WERI-Rb-1 (cell line): Measurements from ENCODE around the gene PUM1.

Source experiments
- DNase-seq: peaks from one replicate; pipeline ENCODE4 v3.0.0-alpha.2; 2020
- H3K27ac ChIP-seq: fragments of 250-450 bp; sonication (Bioruptor Pico); 2 replicates; pipeline ENCODE4 v1.5.1; 2020; ENCODE audit warnings: mild to moderate bottlenecking, moderate library complexity
- H3K27me3 ChIP-seq: fragments of 250-450 bp; sonication (Bioruptor Pico); 2 replicates; pipeline ENCODE4 v1.5.1; 2021; ENCODE audit warnings: mild to moderate bottlenecking, low read depth, moderate library complexity; ENCODE audit not compliant: insufficient read depth, severe bottlenecking
- H3K36me3 ChIP-seq: fragments of 250-450 bp; sonication (Bioruptor Pico); 2 replicates; pipeline ENCODE4 v1.5.1; 2020; ENCODE audit warnings: mild to moderate bottlenecking, moderate library complexity
- H3K4me3 ChIP-seq: 2 replicates; pipeline ENCODE4 v1.5.1; 2011; ENCODE audit warnings: low read depth, mild to moderate bottlenecking, control low read depth, low read length
- H3K9me3 ChIP-seq: fragments of 250-450 bp; sonication (Bioruptor Pico); 2 replicates; pipeline ENCODE4 v1.5.1; 2021; ENCODE audit warnings: mild to moderate bottlenecking, moderate library complexity; ENCODE audit not compliant: severe bottlenecking
- TF ChIP-seq, protein P1 (sequence below): IDR thresholded peaks from 2 replicates; pipeline ENCODE4 v1.5.1; 2011; ENCODE audit warnings: low read depth, mild to moderate bottlenecking, control low read depth, inconsistent platforms, low read length

Gene PUM1

GRCh38 chr1:31105646-31106045 is 40.1 kb upstream of the PUM1 start:
- no peak for DNase-seq
- Histone ChIP-seq H3K9me3 (no peaks in the 10 kb centered on the region), H3K27ac (no peak overlapping the region), H3K36me3 (no peaks in the 10 kb centered on the region), H3K4me3 (no peak overlapping the region), H3K27me3 (no peaks in the 10 kb centered on the region)
- TF ChIP-seq, protein P1, sequence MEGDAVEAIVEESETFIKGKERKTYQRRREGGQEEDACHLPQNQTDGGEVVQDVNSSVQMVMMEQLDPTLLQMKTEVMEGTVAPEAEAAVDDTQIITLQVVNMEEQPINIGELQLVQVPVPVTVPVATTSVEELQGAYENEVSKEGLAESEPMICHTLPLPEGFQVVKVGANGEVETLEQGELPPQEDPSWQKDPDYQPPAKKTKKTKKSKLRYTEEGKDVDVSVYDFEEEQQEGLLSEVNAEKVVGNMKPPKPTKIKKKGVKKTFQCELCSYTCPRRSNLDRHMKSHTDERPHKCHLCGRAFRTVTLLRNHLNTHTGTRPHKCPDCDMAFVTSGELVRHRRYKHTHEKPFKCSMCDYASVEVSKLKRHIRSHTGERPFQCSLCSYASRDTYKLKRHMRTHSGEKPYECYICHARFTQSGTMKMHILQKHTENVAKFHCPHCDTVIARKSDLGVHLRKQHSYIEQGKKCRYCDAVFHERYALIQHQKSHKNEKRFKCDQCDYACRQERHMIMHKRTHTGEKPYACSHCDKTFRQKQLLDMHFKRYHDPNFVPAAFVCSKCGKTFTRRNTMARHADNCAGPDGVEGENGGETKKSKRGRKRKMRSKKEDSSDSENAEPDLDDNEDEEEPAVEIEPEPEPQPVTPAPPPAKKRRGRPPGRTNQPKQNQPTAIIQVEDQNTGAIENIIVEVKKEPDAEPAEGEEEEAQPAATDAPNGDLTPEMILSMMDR = no peak

DNA sequence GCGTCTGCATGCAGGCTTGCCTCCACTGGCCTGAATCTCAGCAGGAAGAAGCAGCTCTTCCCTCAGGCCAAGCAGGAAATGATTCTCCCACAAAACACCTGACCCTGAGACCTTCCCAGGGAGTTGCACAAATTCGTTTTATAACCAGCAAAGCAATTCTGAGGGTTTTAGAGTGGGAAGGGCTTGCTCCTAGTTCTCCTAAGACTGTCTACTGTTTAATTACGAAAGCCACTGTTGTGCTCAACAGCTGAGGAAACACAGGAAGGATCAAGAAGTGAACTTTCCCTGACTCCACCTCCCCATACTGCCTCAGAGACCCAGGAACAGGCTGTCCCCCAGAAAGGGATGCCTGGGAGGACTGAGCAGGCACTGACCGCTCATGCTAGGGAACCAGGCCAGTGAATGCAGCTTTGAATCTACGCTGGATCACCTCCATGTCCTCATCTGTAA is 37.0 kb upstream of the PUM1 start:
- Histone ChIP-seq H3K4me3 (no peak overlapping the region), H3K36me3 (no peaks in the 10 kb centered on the region), H3K27me3 (no peaks in the 10 kb centered on the region), H3K9me3 (no peaks in the 10 kb centered on the region), H3K27ac (no peak overlapping the region)
- no peak for DNase-seq
- TF ChIP-seq, protein P1 = no peak

DNA sequence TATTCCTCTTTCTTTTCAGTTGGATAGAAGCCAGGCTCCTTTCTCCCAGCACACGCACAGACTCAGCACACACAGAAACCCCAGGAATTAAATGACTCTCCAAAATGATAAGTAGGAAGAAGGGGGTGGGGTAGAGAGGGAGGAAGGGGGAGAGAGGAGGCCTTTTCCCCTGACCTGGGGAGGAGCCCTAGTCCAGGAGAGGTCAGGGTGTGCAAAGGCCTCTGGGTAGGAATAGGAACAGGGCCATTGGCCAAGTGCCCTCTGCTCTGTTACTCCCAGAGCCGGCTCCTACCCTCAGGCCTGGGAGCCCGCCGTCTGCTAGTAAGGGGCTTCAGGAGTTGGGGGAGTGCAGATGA is 35.6 kb upstream of the PUM1 start:
- Histone ChIP-seq H3K27ac (no peak overlapping the region), H3K27me3 (no peaks in the 10 kb centered on the region)
- DNase-seq = no peak

GRCh38 chr1:31099293-31100032 is 33.9 kb upstream of the PUM1 start:
- H3K27ac ChIP-seq = no peak overlapping the region

More for the DNA sequence above, 35.6 kb upstream of the PUM1 start:
- Histone ChIP-seq H3K36me3 (no peaks in the 10 kb centered on the region), H3K4me3 (no peak overlapping the region), H3K9me3 (no peaks in the 10 kb centered on the region)
- TF ChIP-seq, protein P1 = no peak

DNA sequence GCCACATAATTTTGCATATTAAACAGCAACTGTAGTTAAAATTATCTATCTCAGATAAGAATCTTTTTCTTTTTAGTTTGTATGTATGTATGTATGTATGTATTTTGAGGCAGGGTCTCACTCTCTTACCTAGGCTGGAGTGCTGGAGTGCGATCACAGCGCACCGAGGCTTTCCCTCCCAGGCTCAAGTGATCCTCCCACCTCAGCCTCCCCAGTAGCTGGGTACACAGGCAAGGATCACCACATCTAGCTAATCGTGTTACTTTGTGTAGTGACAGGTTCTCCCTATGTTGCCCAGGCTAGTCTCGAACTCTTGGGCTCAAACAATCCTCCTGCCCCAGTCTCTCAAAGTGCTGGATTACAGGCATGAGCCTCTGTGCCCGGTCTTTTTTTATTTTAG is 30.5 kb upstream of the PUM1 start:
- DNase-seq = no peak
- Histone ChIP-seq H3K9me3 (no peaks in the 10 kb centered on the region), H3K27ac (no peak overlapping the region), H3K4me3 (no peak overlapping the region), H3K27me3 (no peaks in the 10 kb centered on the region), H3K36me3 (no peaks in the 10 kb centered on the region)
- TF ChIP-seq, protein P1 = no peak

More at GRCh38 chr1:31099293-31100032, 33.9 kb upstream of the PUM1 start:
- no peaks in the 10 kb centered on the region for H3K27me3 ChIP-seq
- H3K4me3 ChIP-seq = no peak overlapping the region
- no peaks in the 10 kb centered on the region for H3K9me3 ChIP-seq
- H3K36me3 ChIP-seq = no peaks in the 10 kb centered on the region
- TF ChIP-seq, protein P1 = no peak
- no peak for DNase-seq
